ENCODE results near the gene CPXM2. TPM values are rescaled to one million over a fixed set of nuclear protein-coding genes. Genes with fewer than 3 reads are reported as not detected.

The CPXM2 gene
- total RNA-seq, 1 experiment from 2014 or later = not detected

DNA sequence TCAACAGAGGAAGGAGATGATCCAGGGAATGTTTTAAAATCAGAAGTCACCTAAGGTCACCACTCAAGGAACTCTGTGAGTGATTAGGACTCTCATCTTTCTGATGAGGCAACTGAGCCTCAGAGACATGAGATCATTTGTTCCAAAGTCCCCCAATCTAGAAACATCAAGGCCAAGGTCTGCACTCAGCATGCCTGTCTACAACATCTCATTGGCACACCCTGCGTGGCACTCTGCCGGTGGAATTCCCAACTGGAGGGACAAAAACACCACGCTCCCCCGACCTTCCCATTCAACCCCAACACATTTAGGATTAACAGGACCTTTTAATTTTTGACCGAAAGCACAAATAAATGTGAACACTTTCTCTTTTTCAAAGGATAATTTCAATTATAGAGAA, 31.4 kb downstream of the CPXM2 start:
- intact Hi-C loops (cut with micrococcal nuclease) = no loop called here
- H3K27ac ChIP-seq (ENCODE audit: low read length) = no peak overlapping the region
- H3K27me3 ChIP-seq (ENCODE audit: low read length) = peaks cover 61% of the 10 kb centered on the region
- no peak overlapping the region for H3K4me2 ChIP-seq (ENCODE audit: low read length)
- no peak for DNase-seq
- no peaks in the 10 kb centered on the region for H3K36me3 ChIP-seq (ENCODE audit: low read depth, low read length)
- no peaks in the 10 kb centered on the region for H3K79me2 ChIP-seq (ENCODE audit: low read length)
- H3K9me2 ChIP-seq (replicated peaks; ENCODE audit: low read length) = no peaks in the 10 kb centered on the region
- no peaks in the 10 kb centered on the region for H3F3A ChIP-seq (ENCODE audit: low read length, unreplicated experiment)
- no peak overlapping the region for H3K9ac ChIP-seq (ENCODE audit: low read length)
- H4K20me1 ChIP-seq (ENCODE audit: low read length) = no peaks in the 10 kb centered on the region
- H3K9me3 ChIP-seq (ENCODE audit: low read length) = no peaks in the 10 kb centered on the region
- BruUV-seq (replicated peaks) = no TSS peak
- H3K4me3 ChIP-seq (ENCODE audit: low read length) = no peak overlapping the region
- no peak overlapping the region for H2AFZ ChIP-seq (ENCODE audit: low read length)
- ChIA-PET CTCF (no interaction called here), POLR2A (ENCODE audit: unreplicated experiment) (no interaction called here)
- H3K4me1 ChIP-seq (ENCODE audit: insufficient read depth, low read length) = no peaks in the 10 kb centered on the region
- TF ChIP-seq EZH2 (IDR thresholded peaks at IDR 0.05; ENCODE audit: low read length, unreplicated experiment) (no peak), EZH2phosphoT487 (IDR thresholded peaks at IDR 0.05; ENCODE audit: borderline replicate concordance, low read length) (no peak)
- TF ChIP-seq, protein P1, sequence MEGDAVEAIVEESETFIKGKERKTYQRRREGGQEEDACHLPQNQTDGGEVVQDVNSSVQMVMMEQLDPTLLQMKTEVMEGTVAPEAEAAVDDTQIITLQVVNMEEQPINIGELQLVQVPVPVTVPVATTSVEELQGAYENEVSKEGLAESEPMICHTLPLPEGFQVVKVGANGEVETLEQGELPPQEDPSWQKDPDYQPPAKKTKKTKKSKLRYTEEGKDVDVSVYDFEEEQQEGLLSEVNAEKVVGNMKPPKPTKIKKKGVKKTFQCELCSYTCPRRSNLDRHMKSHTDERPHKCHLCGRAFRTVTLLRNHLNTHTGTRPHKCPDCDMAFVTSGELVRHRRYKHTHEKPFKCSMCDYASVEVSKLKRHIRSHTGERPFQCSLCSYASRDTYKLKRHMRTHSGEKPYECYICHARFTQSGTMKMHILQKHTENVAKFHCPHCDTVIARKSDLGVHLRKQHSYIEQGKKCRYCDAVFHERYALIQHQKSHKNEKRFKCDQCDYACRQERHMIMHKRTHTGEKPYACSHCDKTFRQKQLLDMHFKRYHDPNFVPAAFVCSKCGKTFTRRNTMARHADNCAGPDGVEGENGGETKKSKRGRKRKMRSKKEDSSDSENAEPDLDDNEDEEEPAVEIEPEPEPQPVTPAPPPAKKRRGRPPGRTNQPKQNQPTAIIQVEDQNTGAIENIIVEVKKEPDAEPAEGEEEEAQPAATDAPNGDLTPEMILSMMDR (conservative IDR thresholded peaks at IDR 0.05; ENCODE audit: low read depth, low read length) = no peak
- ATAC-seq = no peak

DNA sequence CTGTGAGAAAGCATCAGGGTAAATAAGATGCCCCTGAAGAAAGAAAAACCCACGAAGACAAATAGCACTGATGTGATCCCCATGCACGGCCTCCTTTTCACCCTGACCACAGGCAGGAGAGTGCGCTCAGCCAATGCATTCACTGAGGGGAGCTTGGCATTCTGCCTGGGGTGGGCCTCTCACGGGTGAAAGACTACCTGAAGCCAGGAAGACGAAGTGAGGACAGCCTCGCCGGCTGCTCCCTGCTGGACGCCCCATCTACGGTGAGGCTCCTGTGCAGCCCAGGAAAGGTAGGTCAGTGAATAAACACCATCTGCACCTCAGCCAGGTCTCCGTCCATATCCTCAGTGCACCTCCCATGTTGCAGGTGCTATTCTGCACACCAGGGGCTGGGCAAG, 32.0 kb downstream of the CPXM2 start:
- Histone ChIP-seq H3K27ac (ENCODE audit: low read length) (no peak overlapping the region), H3K4me1 (ENCODE audit: insufficient read depth, low read length) (no peaks in the 10 kb centered on the region), H3K4me2 (ENCODE audit: low read length) (no peak overlapping the region), H3K9me2 (replicated peaks; ENCODE audit: low read length) (no peaks in the 10 kb centered on the region), H3K9me3 (ENCODE audit: low read length) (no peaks in the 10 kb centered on the region), H3K79me2 (ENCODE audit: low read length) (no peaks in the 10 kb centered on the region), H3F3A (ENCODE audit: low read length, unreplicated experiment) (no peaks in the 10 kb centered on the region), H3K9ac (ENCODE audit: low read length) (no peak overlapping the region), H3K36me3 (ENCODE audit: low read depth, low read length) (no peaks in the 10 kb centered on the region), H3K27me3 (ENCODE audit: low read length) (peaks cover 65% of the 10 kb centered on the region), H2AFZ (ENCODE audit: low read length) (no peak overlapping the region), H3K4me3 (ENCODE audit: low read length) (no peak overlapping the region), H4K20me1 (ENCODE audit: low read length) (no peaks in the 10 kb centered on the region)
- TF ChIP-seq, protein P1 (conservative IDR thresholded peaks at IDR 0.05; ENCODE audit: low read depth, low read length) = no peak
- TF ChIP-seq EZH2 (IDR thresholded peaks at IDR 0.05; ENCODE audit: low read length, unreplicated experiment) = no peak
- no peak for TF ChIP-seq EZH2phosphoT487 (IDR thresholded peaks at IDR 0.05; ENCODE audit: borderline replicate concordance, low read length)
- POLR2A ChIA-PET (ENCODE audit: unreplicated experiment) = no interaction called here
- DNase-seq (no peak), ATAC-seq (no peak)
- CTCF ChIA-PET = no interaction called here
- no TSS peak for BruUV-seq (replicated peaks)
- intact Hi-C loops (cut with micrococcal nuclease) = no loop called here

DNA sequence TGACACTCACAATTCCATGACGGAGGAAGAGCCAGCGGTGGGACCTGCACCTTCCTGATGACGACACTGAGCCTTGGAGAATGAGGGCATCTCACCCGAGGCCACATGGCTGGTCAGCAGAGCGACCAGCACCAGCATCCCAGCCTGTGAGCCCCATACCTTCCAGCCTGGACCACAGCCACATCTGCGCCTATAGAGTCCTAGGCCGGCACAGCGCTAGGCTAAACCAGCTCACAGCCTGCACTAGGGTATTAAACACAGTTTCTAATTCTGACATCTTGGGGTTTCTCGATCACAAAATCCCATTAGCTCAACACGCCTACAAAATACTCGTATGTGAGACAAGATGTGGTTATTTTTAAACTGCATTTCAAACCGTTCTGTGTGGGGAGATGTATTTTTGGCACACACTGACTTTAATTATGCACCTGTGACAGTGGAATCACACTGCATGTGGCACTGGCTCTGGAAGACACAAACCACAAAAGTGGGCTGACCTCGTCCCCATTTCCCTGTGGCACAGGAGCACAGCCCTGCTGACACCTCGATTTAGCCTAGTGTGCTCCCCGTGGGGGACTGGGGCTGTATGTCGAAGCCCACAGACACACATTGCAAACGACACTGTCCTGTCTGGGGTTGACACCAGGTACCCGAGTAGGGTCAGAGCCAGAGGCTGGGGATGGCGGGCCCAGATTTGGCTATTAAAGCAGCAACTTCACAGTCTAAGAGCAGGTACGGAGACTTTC, 32.5 kb downstream of the CPXM2 start:
- Histone ChIP-seq H4K20me1 (ENCODE audit: low read length) (no peaks in the 10 kb centered on the region), H3K9me3 (ENCODE audit: low read length) (no peaks in the 10 kb centered on the region), H3K9ac (ENCODE audit: low read length) (no peak overlapping the region), H3K27me3 (ENCODE audit: low read length) (peaks cover 65% of the 10 kb centered on the region), H3K9me2 (replicated peaks; ENCODE audit: low read length) (no peaks in the 10 kb centered on the region), H3K4me1 (ENCODE audit: insufficient read depth, low read length) (no peaks in the 10 kb centered on the region), H3K36me3 (ENCODE audit: low read depth, low read length) (no peaks in the 10 kb centered on the region), H3K4me2 (ENCODE audit: low read length) (no peak overlapping the region), H3K27ac (ENCODE audit: low read length) (no peak overlapping the region), H3K4me3 (ENCODE audit: low read length) (no peak overlapping the region), H3K79me2 (ENCODE audit: low read length) (no peaks in the 10 kb centered on the region), H2AFZ (ENCODE audit: low read length) (no peak overlapping the region), H3F3A (ENCODE audit: low read length, unreplicated experiment) (no peaks in the 10 kb centered on the region)
- ChIA-PET POLR2A (ENCODE audit: unreplicated experiment) (no interaction called here), CTCF (no interaction called here)
- intact Hi-C loops (cut with micrococcal nuclease) = no loop called here
- DNase-seq = no peak
- BruUV-seq (replicated peaks) = no TSS peak
- TF ChIP-seq, protein P1 (conservative IDR thresholded peaks at IDR 0.05; ENCODE audit: low read depth, low read length) = no peak
- TF ChIP-seq EZH2phosphoT487 (IDR thresholded peaks at IDR 0.05; ENCODE audit: borderline replicate concordance, low read length) = no peak
- TF ChIP-seq EZH2 (IDR thresholded peaks at IDR 0.05; ENCODE audit: low read length, unreplicated experiment) = no peak
- ATAC-seq = no peak
